Hepatocyte (in vitro differentiated cells): ENCODE data around the gene LDB3. TPM values are rescaled to one million over a fixed set of nuclear protein-coding genes. Genes with fewer than 3 reads are reported as not detected.

Experiments used
- DNase-seq: peaks from one replicate; pipeline ENCODE4 v3.0.0-alpha.2; 2016; ENCODE audit warnings: low spot score
- H2AFZ ChIP-seq: fragments of 200-600 bp; sonication (generic); 2 replicates; pipeline ENCODE4 v1.6.0; 2016; ENCODE audit warnings: antibody characterized with exemption, mild to moderate bottlenecking
- H3K27ac ChIP-seq: fragments of 200-600 bp; sonication (generic); 2 replicates; pipeline ENCODE4 v1.5.1; 2016; ENCODE audit warnings: mild to moderate bottlenecking
- H3K27me3 ChIP-seq: fragments of 200-600 bp; sonication (generic); 2 replicates; pipeline ENCODE4 v1.6.1; 2016
- H3K36me3 ChIP-seq: fragments of 200-600 bp; sonication (generic); replicated peaks from 2 replicates; pipeline ENCODE4 v1.5.1; 2016; ENCODE audit warnings: low read depth; ENCODE audit not compliant: insufficient read depth
- H3K4me1 ChIP-seq: fragments of 200-600 bp; sonication (generic); 2 replicates; pipeline ENCODE4 v1.5.1; 2016; ENCODE audit warnings: mild to moderate bottlenecking, moderate library complexity; ENCODE audit not compliant: insufficient read depth
- H3K4me2 ChIP-seq: fragments of 200-600 bp; sonication (generic); 2 replicates; pipeline ENCODE4 v1.6.0; 2016
- H3K4me3 ChIP-seq: fragments of 200-600 bp; sonication (generic); 2 replicates; pipeline ENCODE4 v1.5.1; 2016; ENCODE audit warnings: mild to moderate bottlenecking
- H3K79me2 ChIP-seq: fragments of 200-600 bp; sonication (generic); 2 replicates; pipeline ENCODE4 v1.6.0; 2017; ENCODE audit warnings: mild to moderate bottlenecking
- H3K9me2 ChIP-seq: fragments of 200-600 bp; sonication (generic); replicated peaks from 2 replicates; pipeline ENCODE4 v1.6.0; 2017; ENCODE audit warnings: mild to moderate bottlenecking; ENCODE audit not compliant: insufficient read depth
- H3K9me3 ChIP-seq: fragments of 200-600 bp; sonication (generic); 2 replicates; pipeline ENCODE4 v1.5.1; 2016; ENCODE audit warnings: low read depth, mild to moderate bottlenecking
- H4K20me1 ChIP-seq: fragments of 200-600 bp; sonication (generic); 2 replicates; pipeline ENCODE4 v1.6.0; 2016; ENCODE audit warnings: mild to moderate bottlenecking; ENCODE audit not compliant: insufficient read depth, poor library complexity, severe bottlenecking
- EZH2 ChIP-seq: fragments of 200-600 bp; sonication (generic); IDR thresholded peaks from 2 replicates; pipeline ENCODE4 v1.6.1; 2016; ENCODE audit warnings: antibody characterized with exemption, mild to moderate bottlenecking, borderline replicate concordance
- EZH2phosphoT487 ChIP-seq: fragments of 200-600 bp; sonication (generic); IDR thresholded peaks from one replicate; pipeline ENCODE4 v1.6.1; 2018; ENCODE audit warnings: antibody characterized with exemption, mild to moderate bottlenecking, low read depth, moderate library complexity; ENCODE audit not compliant: unreplicated experiment, severe bottlenecking
- WGBS: methylation state at CpG from one replicate; pipeline ENCODE4 v1.1.6; 2016; ENCODE audit warnings: low lambda C conversion rate; ENCODE audit errors: missing lambda C conversion rate; 5-methylcytosine and 5-hydroxymethylcytosine counted together
- polyA plus RNA-seq: library from polyadenylated mRNA; unstranded; fragments of >200 nt; fragmentation: Nextera tagmentation; extraction: Ambion mirVana; gene quantifications from 2 replicates; pipeline ENCODE4 v1.2.1, GENCODE V29; 2016
- total RNA-seq: library from RNA; depleted of rRNA; stranded (reverse); fragments of >200 nt; gene quantifications from 2 replicates; pipeline ENCODE4 v1.2.3, GENCODE V29; 2014
- TF ChIP-seq, protein P1 (sequence below): fragments of 200-600 bp; sonication (generic); IDR thresholded peaks from 2 replicates; pipeline ENCODE4 v1.5.1; 2016; ENCODE audit warnings: antibody characterized with exemption, mild to moderate bottlenecking; ENCODE audit not compliant: poor library complexity

Gene LDB3
- total and polyA plus RNA-seq, 2 experiments from 2014 or later, result 0.31 TPM; not detected in 1

DNA sequence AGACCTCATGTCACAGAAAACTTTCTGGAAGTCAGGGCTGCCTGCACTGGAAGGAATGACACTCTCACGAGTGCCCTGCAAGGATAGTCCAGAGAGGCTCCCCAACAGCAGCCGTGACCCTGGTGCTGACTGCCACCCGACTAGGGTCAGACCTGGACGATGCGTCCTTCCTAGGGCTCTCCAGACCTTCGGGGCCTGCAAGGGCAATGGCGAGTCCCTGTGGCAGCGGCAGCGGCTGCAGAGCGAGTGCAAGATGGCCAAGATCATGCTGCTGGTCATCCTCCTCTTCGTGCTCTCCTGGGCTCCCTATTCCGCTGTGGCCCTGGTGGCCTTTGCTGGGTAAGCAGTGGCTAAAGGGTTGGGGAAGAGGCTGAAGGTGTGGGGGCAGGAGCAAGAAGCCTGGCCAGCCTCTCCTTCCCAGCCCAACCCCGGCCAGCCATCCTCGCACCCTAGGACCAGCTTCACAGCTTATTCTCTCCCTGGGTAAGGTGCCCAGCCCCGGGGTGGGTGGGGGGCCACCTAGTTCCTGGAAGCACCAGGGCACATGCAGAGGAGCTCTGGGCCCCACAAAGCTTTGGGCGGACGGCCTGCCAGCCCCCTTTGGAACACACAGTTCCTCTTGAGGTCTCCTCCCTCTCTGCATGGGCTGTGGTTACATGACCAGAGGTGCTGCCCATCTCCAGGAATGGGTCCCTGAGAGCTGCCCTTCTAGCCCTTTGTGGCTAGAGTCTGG is 8.4 kb upstream of the LDB3 start:
- H3K4me1 ChIP-seq, result peaks cover 5% of the 10 kb centered on the region
- H3K36me3 ChIP-seq, result no peaks in the 10 kb centered on the region
- H3K4me2 ChIP-seq, result no peak overlapping the region
- no peak overlapping the region for H3K27ac ChIP-seq
- no peaks in the 10 kb centered on the region for H3K9me3 ChIP-seq
- no peak for DNase-seq
- H3K27me3 ChIP-seq, result no peaks in the 10 kb centered on the region
- H3K79me2 ChIP-seq, result no peaks in the 10 kb centered on the region
- no peaks in the 10 kb centered on the region for H4K20me1 ChIP-seq
- no peaks in the 10 kb centered on the region for H3K9me2 ChIP-seq
- H2AFZ ChIP-seq, result no peak overlapping the region
- TF ChIP-seq EZH2, result no peak
- no peak for TF ChIP-seq EZH2phosphoT487
- TF ChIP-seq, protein P1, sequence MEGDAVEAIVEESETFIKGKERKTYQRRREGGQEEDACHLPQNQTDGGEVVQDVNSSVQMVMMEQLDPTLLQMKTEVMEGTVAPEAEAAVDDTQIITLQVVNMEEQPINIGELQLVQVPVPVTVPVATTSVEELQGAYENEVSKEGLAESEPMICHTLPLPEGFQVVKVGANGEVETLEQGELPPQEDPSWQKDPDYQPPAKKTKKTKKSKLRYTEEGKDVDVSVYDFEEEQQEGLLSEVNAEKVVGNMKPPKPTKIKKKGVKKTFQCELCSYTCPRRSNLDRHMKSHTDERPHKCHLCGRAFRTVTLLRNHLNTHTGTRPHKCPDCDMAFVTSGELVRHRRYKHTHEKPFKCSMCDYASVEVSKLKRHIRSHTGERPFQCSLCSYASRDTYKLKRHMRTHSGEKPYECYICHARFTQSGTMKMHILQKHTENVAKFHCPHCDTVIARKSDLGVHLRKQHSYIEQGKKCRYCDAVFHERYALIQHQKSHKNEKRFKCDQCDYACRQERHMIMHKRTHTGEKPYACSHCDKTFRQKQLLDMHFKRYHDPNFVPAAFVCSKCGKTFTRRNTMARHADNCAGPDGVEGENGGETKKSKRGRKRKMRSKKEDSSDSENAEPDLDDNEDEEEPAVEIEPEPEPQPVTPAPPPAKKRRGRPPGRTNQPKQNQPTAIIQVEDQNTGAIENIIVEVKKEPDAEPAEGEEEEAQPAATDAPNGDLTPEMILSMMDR, result no peak
- no peak overlapping the region for H3K4me3 ChIP-seq
- 98% methylated on average over 17 of the region's 17 CpGs for WGBS

DNA sequence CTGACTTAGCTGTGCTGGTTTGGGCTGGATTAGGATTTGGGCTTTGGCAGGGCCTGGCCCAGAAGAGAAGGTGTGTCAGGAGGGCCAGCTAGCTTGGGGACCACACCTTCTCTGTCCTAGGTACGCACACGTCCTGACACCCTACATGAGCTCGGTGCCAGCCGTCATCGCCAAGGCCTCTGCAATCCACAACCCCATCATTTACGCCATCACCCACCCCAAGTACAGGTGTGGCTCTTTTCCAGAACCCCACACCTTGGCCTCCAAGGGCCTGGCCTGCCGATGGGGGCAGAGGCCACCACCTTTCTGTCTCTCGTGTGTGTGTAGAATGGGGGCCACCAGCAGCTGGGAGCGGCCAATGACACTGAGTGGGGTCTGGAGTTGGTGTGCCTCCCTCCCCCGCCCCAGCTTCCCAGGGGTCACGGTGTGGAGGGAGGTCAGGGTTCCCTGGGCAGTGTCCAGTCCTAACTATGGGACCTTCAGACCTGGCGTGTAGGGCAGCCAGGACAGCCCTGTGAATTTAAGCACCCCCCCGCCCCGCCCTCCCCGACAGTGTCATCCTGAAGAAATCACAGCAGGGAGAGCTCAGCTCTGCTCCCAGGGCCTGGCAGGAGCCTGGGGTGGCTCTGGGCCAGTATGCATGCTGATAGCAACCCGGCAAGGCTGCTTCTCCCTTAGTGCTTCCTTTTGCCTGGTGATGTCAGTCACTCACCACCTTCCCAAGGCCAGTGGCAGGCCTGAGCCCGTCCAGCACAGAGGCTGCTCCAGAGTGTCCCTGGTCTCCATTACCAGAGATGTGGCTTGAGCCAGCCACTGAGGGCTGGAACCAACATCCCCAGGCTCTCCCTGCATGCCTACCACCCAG is 6.9 kb upstream of the LDB3 start:
- TF ChIP-seq EZH2, result no peak
- TF ChIP-seq, protein P1, result no peak
- TF ChIP-seq EZH2phosphoT487, result no peak
- DNase-seq, result no peak
- Histone ChIP-seq H3K27me3 (no peaks in the 10 kb centered on the region), H3K36me3 (no peaks in the 10 kb centered on the region), H2AFZ (no peak overlapping the region), H3K4me2 (no peak overlapping the region), H3K9me2 (no peaks in the 10 kb centered on the region), H3K4me3 (no peak overlapping the region), H3K79me2 (no peaks in the 10 kb centered on the region), H4K20me1 (no peaks in the 10 kb centered on the region), H3K4me1 (peaks cover 6% of the 10 kb centered on the region), H3K27ac (no peak overlapping the region), H3K9me3 (no peaks in the 10 kb centered on the region)
- 86% methylated on average over 14 of the region's 17 CpGs for WGBS

DNA sequence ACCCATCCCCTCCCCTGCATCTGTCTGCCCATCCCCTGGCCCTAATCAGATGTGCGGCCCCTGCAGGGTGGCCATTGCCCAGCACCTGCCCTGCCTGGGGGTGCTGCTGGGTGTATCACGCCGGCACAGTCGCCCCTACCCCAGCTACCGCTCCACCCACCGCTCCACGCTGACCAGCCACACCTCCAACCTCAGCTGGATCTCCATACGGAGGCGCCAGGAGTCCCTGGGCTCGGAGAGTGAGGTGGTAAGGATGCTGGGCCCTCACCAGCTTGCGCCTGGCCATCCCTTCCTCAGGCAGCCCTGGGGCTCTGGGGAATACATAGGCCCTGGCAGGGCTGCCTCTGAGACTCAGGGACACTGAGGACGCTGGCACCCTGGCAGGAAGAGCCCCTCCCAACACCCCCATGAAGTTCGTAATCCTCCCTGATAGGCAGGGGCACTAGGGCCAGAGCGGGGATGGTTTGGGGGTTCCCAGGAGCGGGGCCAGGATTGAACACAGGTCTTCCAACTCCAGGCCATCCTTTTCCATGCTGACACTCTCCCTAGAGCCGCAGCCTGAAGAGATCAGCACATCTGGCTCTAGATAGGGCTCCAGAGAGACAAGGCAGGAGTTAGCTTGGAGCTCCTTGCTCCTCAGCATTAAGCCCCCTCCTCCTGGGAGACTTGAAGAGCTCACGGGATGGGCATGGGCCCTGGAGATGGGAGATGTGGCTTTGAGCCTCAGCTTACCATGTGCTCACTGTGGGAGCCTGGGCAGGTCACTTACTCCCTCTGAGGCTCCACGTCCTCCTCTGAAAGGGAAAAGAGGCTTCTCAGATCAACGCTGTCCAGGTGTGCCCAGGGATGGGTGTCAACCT is 5.9 kb upstream of the LDB3 start:
- Histone ChIP-seq H3K79me2 (no peaks in the 10 kb centered on the region), H3K4me1 (peaks cover 6% of the 10 kb centered on the region), H2AFZ (no peak overlapping the region), H3K4me3 (no peak overlapping the region), H3K27ac (no peak overlapping the region), H3K9me2 (no peaks in the 10 kb centered on the region), H3K4me2 (no peak overlapping the region), H3K36me3 (no peaks in the 10 kb centered on the region), H3K9me3 (no peaks in the 10 kb centered on the region), H3K27me3 (no peaks in the 10 kb centered on the region), H4K20me1 (no peaks in the 10 kb centered on the region)
- DNase-seq, result no peak
- TF ChIP-seq, protein P1, result no peak
- TF ChIP-seq EZH2, result no peak
- no peak for TF ChIP-seq EZH2phosphoT487
- WGBS, result 89% methylated on average over 19 of the region's 19 CpGs
